H1 (cell line): ENCODE data around the gene BEST2. TPM values are rescaled to one million over a fixed set of nuclear protein-coding genes. Genes with fewer than 3 reads are reported as not detected.

Experiments
- ATF3 ChIP-seq: IDR thresholded peaks from 2 replicates; pipeline ENCODE4 v1.6.1; 2011; ENCODE audit warnings: low read depth, mild to moderate bottlenecking, low read length; ENCODE audit not compliant: insufficient read depth
- CHD1 ChIP-seq: IDR thresholded peaks from 2 replicates; pipeline ENCODE4 v1.6.1; 2012; ENCODE audit warnings: low read depth, low read length, improper control_type of control experiment
- E2F6 ChIP-seq: IDR thresholded peaks from 2 replicates; pipeline ENCODE4 v1.6.1; 2012; ENCODE audit warnings: inconsistent platforms
- EZH2 ChIP-seq: fragments of 200-600 bp; sonication (generic); IDR thresholded peaks from 2 replicates; pipeline ENCODE4 v1.7.1; 2012; ENCODE audit warnings: low read depth, mild to moderate bottlenecking, moderate library complexity, low read length, inconsistent platforms; ENCODE audit not compliant: severe bottlenecking
- FOSL1 ChIP-seq: IDR thresholded peaks from 2 replicates; pipeline ENCODE4 v1.6.1; 2011; ENCODE audit warnings: mild to moderate bottlenecking, low read depth, low read length, moderate library complexity; ENCODE audit not compliant: insufficient read depth
- HDAC6 ChIP-seq: IDR thresholded peaks from one replicate; pipeline ENCODE4 v1.7.1; 2012; ENCODE audit warnings: low read depth, mild to moderate bottlenecking, inconsistent platforms, low read length, moderate library complexity
- JUND ChIP-seq: IDR thresholded peaks from 2 replicates; pipeline ENCODE4 v1.6.1; 2011; ENCODE audit warnings: mild to moderate bottlenecking, improper control_type of control experiment, low read length
- KDM5A ChIP-seq: fragments of 200-600 bp; IDR thresholded peaks from 2 replicates; pipeline ENCODE4 v1.7.1; 2012; ENCODE audit warnings: mild to moderate bottlenecking, low read length, inconsistent platforms, mixed read lengths
- MAX ChIP-seq: IDR thresholded peaks from 2 replicates; pipeline ENCODE4 v1.6.1; 2012; ENCODE audit warnings: inconsistent platforms
- PHF8 ChIP-seq: fragments of 200-600 bp; sonication (generic); conservative IDR thresholded peaks from 2 replicates; pipeline ENCODE4 v1.7.1; 2012; ENCODE audit warnings: low read depth, mild to moderate bottlenecking, inconsistent platforms, low read length, moderate library complexity
- POLR2A ChIP-seq, 2 experiments: IDR thresholded peaks; 1 replicate in 1 of 2; 2 replicates in 1 of 2; pipeline ENCODE4 v1.6.1; 2011; ENCODE audit warnings: low read depth in 2 of 2, low read length in 2 of 2, mild to moderate bottlenecking in 2 of 2; ENCODE audit errors: control extremely low read depth in 1 of 2
- SIRT6 ChIP-seq: IDR thresholded peaks from one replicate; pipeline ENCODE4 v1.7.1; 2012; ENCODE audit warnings: low read length, inconsistent platforms
- TBP ChIP-seq: IDR thresholded peaks from 2 replicates; pipeline ENCODE4 v1.6.1; 2011; ENCODE audit warnings: low read depth, low read length, improper control_type of control experiment
- YY1 ChIP-seq: IDR thresholded peaks from 2 replicates; pipeline ENCODE4 v1.6.1; 2011; ENCODE audit warnings: low read depth, mild to moderate bottlenecking, low read length
- ZNF274 ChIP-seq: IDR thresholded peaks from 2 replicates; pipeline ENCODE4 v1.7.0; 2012; ENCODE audit warnings: low read length, borderline replicate concordance; ENCODE audit errors: extremely low read depth
- polyA plus RNA-seq, 7 experiments: library from polyadenylated mRNA; depleted of rRNA in 3 of 7; stranded (reverse) in 5 of 7; unstranded in 2 of 7; fragments of >200 nt in 5 of 7; fragments of 200-250 nt in 2 of 7; gene quantifications; 1 replicate in 5 of 7; 2 replicates in 1 of 7; 4 replicates in 1 of 7; pipeline versions ENCODE4 v1.2.1 to v1.2.3, GENCODE V29; 2011 to 2013; ENCODE audit warnings: missing spikeins in 2 of 7, mixed read lengths in 2 of 7
- total RNA-seq: library from RNA; stranded (reverse); fragmentation: NEBNext Ultra II Directional; extraction: Animal tissue kit (Norgen Biotek cat#: 25700); gene quantifications from 2 replicates; pipeline ENCODE4 v1.2.1, GENCODE V29; 2021

The BEST2 gene
- total and polyA plus RNA-seq, 2 of the 8 experiments (the other 6 are each of a cell fraction or from before 2014, with no cell fraction given) = 4.6 to 7.3 TPM

GRCh38 chr19:12791345-12792050 is 39.9 kb downstream of the BEST2 start, which contains the start of gene JUNB (continued):
- no peak for TF ChIP-seq JUND
- TF ChIP-seq POLR2A (IDR thresholded peaks at IDR 0.05; ENCODE audit: control extremely low read depth in 1 of 2, low read depth in 2 of 2, low read length in 2 of 2) = peak; percentile 95 to 99
- peak; percentile 94 for TF ChIP-seq TBP
- no peak for TF ChIP-seq SIRT6
- TF ChIP-seq ZNF274 = no peak
- TF ChIP-seq HDAC6 = no peak
- no peak for TF ChIP-seq FOSL1
- no peak for TF ChIP-seq YY1
- TF ChIP-seq PHF8 = peak; percentile 64
- peak; percentile 38 for TF ChIP-seq E2F6
- no peak for TF ChIP-seq MAX
- no peak for TF ChIP-seq CHD1
- TF ChIP-seq ATF3 = no peak
- TF ChIP-seq KDM5A = no peak
- no peak for TF ChIP-seq EZH2
